GM19397 (cell line): Measurements from ENCODE around the gene CCDC28B.

ENCODE experiments used
- ATAC-seq: cut with Tn5 transposase; IDR thresholded peaks from one replicate; pipeline ENCODE4 v1.9.1; 2021; ENCODE audit warnings: mild to moderate bottlenecking, moderate library complexity; ENCODE audit not compliant: unreplicated experiment

CCDC28B gene

GRCh38 chr1:32249831-32250525 is 49.6 kb downstream of the CCDC28B start:
- ATAC-seq: no peak

- no peak for ATAC-seq
These were observed 50.7 kb downstream of the CCDC28B start, which contains the start of gene LCK for GRCh38 chr1:32250893-32251716. Gene LCK, plus strand, starts transcription at chr1:32251265. Its CDS starts 23,065 bp downstream, at chr1:32274330.
